CD8-positive, alpha-beta memory T cell (primary cell): ENCODE results near the gene VPS26A. TPM values are rescaled to one million over a fixed set of nuclear protein-coding genes. Genes with fewer than 3 reads are reported as not detected.
A peak's percentile ranks its signal among the peaks of the same experiment; 100 is the strongest.

Experiments
- CTCF ChIA-PET: fragments of 350-600 bp; sonication (Branson Sonifier 250); formaldehyde crosslinking; loops from one replicate; lab custom pipeline; 2021; ENCODE audit warnings: antibody characterized with exemption; lab: Charles Lee
- POLR2A ChIA-PET: fragments of 350-600 bp; sonication (Branson Sonifier 250); formaldehyde crosslinking; loops from one replicate; lab custom pipeline; 2021; ENCODE audit warnings: antibody characterized with exemption; lab: Charles Lee
- DNase-seq, 5 donors: peaks; one replicate each; pipeline versions ENCODE4 v3.0.0 to v3.0.0-alpha.2; 2020 to 2022; ENCODE audit warnings: mixed read lengths in 1 of 5
- H3K27ac ChIP-seq: one replicate; pipeline ENCODE4 v1.7.0; 2013; ENCODE audit warnings: low read depth, mild to moderate bottlenecking, low read length, moderate library complexity
- H3K27me3 ChIP-seq: 2 replicates; pipeline ENCODE4 v1.7.0; 2013; ENCODE audit warnings: low read length, mild to moderate bottlenecking; ENCODE audit not compliant: insufficient read depth, poor library complexity, severe bottlenecking
- H3K36me3 ChIP-seq: 2 replicates; pipeline ENCODE4 v1.7.0; 2013; ENCODE audit warnings: mild to moderate bottlenecking, low read length, moderate library complexity; ENCODE audit not compliant: insufficient read depth
- H3K4me1 ChIP-seq: 2 replicates; pipeline ENCODE4 v1.7.0; 2013; ENCODE audit warnings: mild to moderate bottlenecking, low read length, moderate library complexity; ENCODE audit not compliant: insufficient read depth
- H3K4me3 ChIP-seq: 2 replicates; pipeline ENCODE4 v1.7.0; 2013; ENCODE audit warnings: mild to moderate bottlenecking, low read length
- H3K9me3 ChIP-seq: 2 replicates; pipeline ENCODE4 v1.7.0; 2013; ENCODE audit warnings: mild to moderate bottlenecking, low read length
- H3K27ac Mint-ChIP-seq, 8 donors: one replicate each; pipeline ENCODE4 v1.8.0; 2020 to 2021; ENCODE audit warnings: mixed read lengths in 8 of 8, mild to moderate bottlenecking in 6 of 8, inconsistent platforms in 3 of 8, moderate library complexity in 3 of 8
- H3K27me3 Mint-ChIP-seq, 2 donors: one replicate each; pipeline ENCODE4 v1.8.0; 2020 to 2021; ENCODE audit warnings: mixed read lengths in 2 of 2, mild to moderate bottlenecking in 1 of 2, moderate library complexity in 1 of 2
- H3K36me3 Mint-ChIP-seq, 3 donors: one replicate each; pipeline ENCODE4 v1.8.0; 2020 to 2021; ENCODE audit warnings: mixed read lengths in 3 of 3, inconsistent platforms in 1 of 3, mild to moderate bottlenecking in 1 of 3
- H3K4me1 Mint-ChIP-seq, 3 donors: one replicate each; pipeline ENCODE4 v1.8.0; 2020 to 2021; ENCODE audit warnings: mixed read lengths in 3 of 3, inconsistent platforms in 1 of 3, mild to moderate bottlenecking in 1 of 3
- H3K4me3 Mint-ChIP-seq, 7 donors: one replicate each; pipeline ENCODE4 v1.8.0; 2020 to 2021; ENCODE audit warnings: mixed read lengths in 7 of 7, mild to moderate bottlenecking in 6 of 7, moderate library complexity in 4 of 7, inconsistent platforms in 2 of 7
- H3K9me3 Mint-ChIP-seq, 5 donors: one replicate each; pipeline ENCODE4 v1.8.0; 2020 to 2022; ENCODE audit warnings: mixed read lengths in 5 of 5, mild to moderate bottlenecking in 3 of 5, moderate library complexity in 2 of 5, inconsistent platforms in 1 of 5
- polyA plus RNA-seq: library from polyadenylated mRNA; unstranded; fragments of 300-500 nt; fragmentation: Illumina TruSeq; gene quantifications from one replicate; pipeline ENCODE4 v1.2.3, GENCODE V29; 2021
- total RNA-seq, 2 experiments: library from RNA; stranded (reverse); gene quantifications; one replicate each; pipeline ENCODE4 v1.2.3, GENCODE V29; 2021

Gene VPS26A
- total and polyA plus RNA-seq, 3 experiments from 2014 or later: 38.6 to 46.7 (median 44.8) TPM

GRCh38 chr10:69104994-69105790 is 18.8 kb upstream of the VPS26A start:
- DNase-seq: no peak
- Mint-ChIP-seq H3K27me3 (no peaks in the 10 kb centered on the region), H3K9me3 (no peaks in the 10 kb centered on the region), H3K27ac (peak overlapping the region in 6 of 8 donors; percentile 2 to 89 (median 60)), H3K4me1 (peaks cover 24 to 35% (median 30%) of the 10 kb centered on the region in 3 donors), H3K4me3 (no peak overlapping the region), H3K36me3 (peaks cover 7 to 54% (median 18%) of the 10 kb centered on the region in 3 donors)
- POLR2A ChIA-PET: no interaction called here
- H3K4me3 ChIP-seq: no peak overlapping the region
- no peaks in the 10 kb centered on the region for H3K9me3 ChIP-seq
- peaks cover 22% of the 10 kb centered on the region for H3K36me3 ChIP-seq
- H3K4me1 ChIP-seq: peaks cover 13% of the 10 kb centered on the region
- CTCF ChIA-PET: interaction anchor here (1.0 kb wide), 2 partner anchors 8 to 11 kb away, joined by 3 read pairs; no protein-coding TSS in a partner anchor
- no peak overlapping the region for H3K27ac ChIP-seq
- no peaks in the 10 kb centered on the region for H3K27me3 ChIP-seq

GRCh38 chr10:69107176-69107490 is 16.8 kb upstream of the VPS26A start:
- Mint-ChIP-seq H3K27ac (peak overlapping the region in 3 of 8 donors; percentile 22 to 80 (median 77)), H3K27me3 (no peaks in the 10 kb centered on the region), H3K4me3 (no peak overlapping the region), H3K36me3 (peaks cover 7 to 35% (median 10%) of the 10 kb centered on the region in 3 donors), H3K9me3 (no peaks in the 10 kb centered on the region), H3K4me1 (peaks cover 6 to 17% (median 16%) of the 10 kb centered on the region in 3 donors)
- peaks cover 21% of the 10 kb centered on the region for H3K36me3 ChIP-seq
- H3K4me3 ChIP-seq: no peak overlapping the region
- H3K4me1 ChIP-seq: peaks cover 2% of the 10 kb centered on the region
- H3K27ac ChIP-seq: no peak overlapping the region
- DNase-seq: no peak
- ChIA-PET CTCF (no interaction called here), POLR2A (no interaction called here)
- H3K27me3 ChIP-seq: no peaks in the 10 kb centered on the region
- no peaks in the 10 kb centered on the region for H3K9me3 ChIP-seq

- H3K27ac Mint-ChIP-seq: no peak overlapping the region
- H3K4me3 Mint-ChIP-seq: no peak overlapping the region
- H3K9me3 Mint-ChIP-seq: no peaks in the 10 kb centered on the region
- H3K36me3 Mint-ChIP-seq: peaks cover 7 to 30% (median 10%) of the 10 kb centered on the region in 3 donors
- peaks cover 0 to 11% (median 10%) of the 10 kb centered on the region in 3 donors for H3K4me1 Mint-ChIP-seq
- no peaks in the 10 kb centered on the region for H3K27me3 Mint-ChIP-seq
- Histone ChIP-seq H3K27ac (no peak overlapping the region), H3K4me3 (no peak overlapping the region), H3K36me3 (peaks cover 17% of the 10 kb centered on the region), H3K9me3 (no peaks in the 10 kb centered on the region), H3K4me1 (no peaks in the 10 kb centered on the region), H3K27me3 (no peaks in the 10 kb centered on the region)
- CTCF ChIA-PET: no interaction called here
- POLR2A ChIA-PET: no interaction called here
- DNase-seq: no peak
Measured at GRCh38 chr10:69107699-69108098, 16.3 kb upstream of the VPS26A start.

- H3K27ac ChIP-seq: no peak overlapping the region
- H3K36me3 ChIP-seq: no peaks in the 10 kb centered on the region
- H3K4me1 Mint-ChIP-seq: peaks cover 9 to 10% (median 10%) of the 10 kb centered on the region in 3 donors
- POLR2A ChIA-PET: no interaction called here
- CTCF ChIA-PET: no interaction called here
- no peaks in the 10 kb centered on the region for H3K9me3 Mint-ChIP-seq
- H3K4me3 ChIP-seq: no peak overlapping the region
- H3K4me3 Mint-ChIP-seq: no peak overlapping the region
- peak overlapping the region in 1 of 8 donors; percentile 35 for H3K27ac Mint-ChIP-seq
- no peak for DNase-seq
- H3K27me3 ChIP-seq: no peaks in the 10 kb centered on the region
- H3K27me3 Mint-ChIP-seq: no peaks in the 10 kb centered on the region
- H3K9me3 ChIP-seq: no peaks in the 10 kb centered on the region
- H3K4me1 ChIP-seq: peaks cover 7% of the 10 kb centered on the region
- peaks cover 0 to 10% (median 0%) of the 10 kb centered on the region in 3 donors for H3K36me3 Mint-ChIP-seq
Measured at GRCh38 chr10:69119896-69120295, 4.1 kb upstream of the VPS26A start.

- DNase-seq: no peak
- CTCF ChIA-PET: interaction anchor here (2.4 kb wide), 1 partner anchor 31 kb away, joined by 8 read pairs; no protein-coding TSS in a partner anchor
- Histone ChIP-seq H3K4me3 (peak overlapping the region; percentile 88), H3K27me3 (no peaks in the 10 kb centered on the region), H3K9me3 (no peaks in the 10 kb centered on the region), H3K27ac (peak overlapping the region; percentile 97), H3K4me1 (peaks cover 23% of the 10 kb centered on the region), H3K36me3 (no peaks in the 10 kb centered on the region)
- Mint-ChIP-seq H3K4me3 (peak overlapping the region; percentile 91 to 98 (median 92)), H3K36me3 (peaks cover 0 to 11% (median 0%) of the 10 kb centered on the region in 3 donors), H3K27ac (peak overlapping the region; percentile 88 to 98 (median 97)), H3K27me3 (no peaks in the 10 kb centered on the region), H3K9me3 (no peaks in the 10 kb centered on the region), H3K4me1 (peaks cover 24 to 30% (median 29%) of the 10 kb centered on the region in 3 donors)
- POLR2A ChIA-PET: no interaction called here
Measured at GRCh38 chr10:69123306-69123746, 652 bp upstream of the VPS26A start.

DNA sequence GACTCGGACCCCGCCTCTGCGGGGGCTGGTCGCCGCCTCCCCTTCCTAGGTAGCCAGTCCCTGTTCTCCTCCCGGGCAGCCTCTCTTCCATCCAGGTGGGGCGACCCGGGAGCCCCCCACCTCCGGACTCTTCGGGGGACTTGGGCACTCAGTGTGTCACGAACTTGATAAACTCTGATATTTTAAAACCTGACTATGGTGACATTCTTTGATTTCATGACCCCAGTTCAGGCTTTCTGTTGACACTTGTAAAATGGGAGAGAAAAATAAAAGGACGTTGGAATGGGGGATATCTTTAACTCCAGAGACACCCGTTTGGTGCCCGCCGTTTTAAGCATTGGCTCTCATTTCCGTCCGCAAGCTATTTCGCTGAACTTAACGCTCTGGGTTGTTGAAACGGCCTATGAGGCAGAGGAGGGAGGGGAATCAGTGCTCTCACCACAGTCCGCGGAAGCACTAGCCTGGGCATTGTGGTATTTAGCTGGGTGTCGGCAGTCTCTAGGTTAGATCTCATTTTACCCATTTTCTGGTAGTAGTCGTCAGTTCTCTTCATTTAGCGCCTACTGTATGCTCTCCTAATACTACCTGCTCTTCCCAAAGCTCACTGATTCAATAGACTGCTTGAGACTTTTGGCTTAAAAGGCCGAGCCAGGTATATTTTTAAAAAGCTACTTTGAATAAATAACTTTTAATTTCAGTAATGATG is 738 bp downstream of the VPS26A start:
- POLR2A ChIA-PET: interaction anchor here (1.1 to 1.3 kb wide), 4 partner anchors 13 to 137 kb away, joined by 3 to 4 read pairs (median 4); partner anchors contain the start of gene KIFBP

GRCh38 chr10:69125554-69125953 is 1.6 kb downstream of the VPS26A start:
- Histone ChIP-seq H3K36me3 (no peaks in the 10 kb centered on the region), H3K27me3 (no peaks in the 10 kb centered on the region), H3K27ac (peak overlapping the region; percentile 97), H3K4me3 (peak overlapping the region; percentile 88), H3K4me1 (peaks cover 27% of the 10 kb centered on the region), H3K9me3 (no peaks in the 10 kb centered on the region)
- H3K4me3 Mint-ChIP-seq: peak overlapping the region; percentile 87 to 97 (median 94)
- DNase-seq: no peak
- H3K9me3 Mint-ChIP-seq: no peaks in the 10 kb centered on the region
- H3K27ac Mint-ChIP-seq: peak overlapping the region in 5 of 8 donors; percentile 36 to 96 (median 93)
- peaks cover 0 to 11% (median 0%) of the 10 kb centered on the region in 3 donors for H3K36me3 Mint-ChIP-seq
- H3K27me3 Mint-ChIP-seq: no peaks in the 10 kb centered on the region
- ChIA-PET CTCF (interaction anchor here (1.0 to 2.5 kb wide), 6 partner anchors 11 to 170 kb away, joined by 3 to 10 read pairs (median 5); partner anchors contain the start of gene DDX21), POLR2A (interaction anchor here (1.3 kb wide), 1 partner anchor 138 kb away, joined by 3 read pairs; no protein-coding TSS in a partner anchor)
- peaks cover 40 to 50% (median 45%) of the 10 kb centered on the region in 3 donors for H3K4me1 Mint-ChIP-seq

More for the DNA sequence above, 738 bp downstream of the VPS26A start:
- H3K4me3 ChIP-seq: peak overlapping the region; percentile 88
- H3K9me3 ChIP-seq: no peaks in the 10 kb centered on the region
- Mint-ChIP-seq H3K4me1 (peaks cover 32 to 41% (median 36%) of the 10 kb centered on the region in 3 donors), H3K27ac (peak overlapping the region; percentile 88 to 96 (median 96)), H3K27me3 (no peaks in the 10 kb centered on the region), H3K4me3 (peak overlapping the region; percentile 87 to 97 (median 94)), H3K9me3 (no peaks in the 10 kb centered on the region), H3K36me3 (peaks cover 0 to 11% (median 0%) of the 10 kb centered on the region in 3 donors)
- DNase-seq: peak in 4 of 5 donors; percentile 23 to 67 (median 45)
- no peaks in the 10 kb centered on the region for H3K27me3 ChIP-seq
- H3K36me3 ChIP-seq: no peaks in the 10 kb centered on the region
- H3K4me1 ChIP-seq: peaks cover 27% of the 10 kb centered on the region
- CTCF ChIA-PET: interaction anchor here (1.0 to 2.5 kb wide), 6 partner anchors 30 to 169 kb away, joined by 3 to 10 read pairs (median 5); partner anchors contain the start of gene DDX21
- peak overlapping the region; percentile 97 for H3K27ac ChIP-seq
